AML-193 (cell line): ENCODE measurements around the gene LRP1B.
"Not testable (repeated sequence)": the region's sequence is repeated elsewhere in the genome, so short reads cannot be mapped to it uniquely, and the experiment has no call there.

Experiments used
- DNase-seq, 2 experiments: peaks; one replicate each; lab custom pipeline; 2025; lab: John Stamatoyannopoulos, UW

Gene LRP1B

GRCh38 chr2:141021109-141021508 is 1109.7 kb downstream of the LRP1B start:
- DNase-seq, result no peak

GRCh38 chr2:141020346-141020745 is 1110.5 kb downstream of the LRP1B start:
- no peak for DNase-seq

- DNase-seq, result no peak
Observed at GRCh38 chr2:141015341-141016047, 1115.3 kb downstream of the LRP1B start.

GRCh38 chr2:141003967-141004657 is 1126.7 kb downstream of the LRP1B start:
- no peak for DNase-seq

GRCh38 chr2:141001750-141002149 is 1129.1 kb downstream of the LRP1B start:
- no peak for DNase-seq

- DNase-seq, result no peak
Observed at GRCh38 chr2:140998577-140998976, 1132.2 kb downstream of the LRP1B start.

GRCh38 chr2:140998017-140998416 is 1132.8 kb downstream of the LRP1B start:
- DNase-seq, result no peak

- DNase-seq, result no peak
Observed at GRCh38 chr2:140994856-140995255, 1136.0 kb downstream of the LRP1B start.

- DNase-seq, result no peak
Observed at GRCh38 chr2:140990416-140990815, 1140.4 kb downstream of the LRP1B start.

GRCh38 chr2:140988597-140988996 is 1142.2 kb downstream of the LRP1B start:
- DNase-seq, result no peak

- no peak for DNase-seq
Observed at GRCh38 chr2:140986456-140986855, 1144.4 kb downstream of the LRP1B start.

- DNase-seq, result peak; percentile 53 to 64
Observed at GRCh38 chr2:140975237-140975636, 1155.6 kb downstream of the LRP1B start.

GRCh38 chr2:140972724-140973123 is 1158.1 kb downstream of the LRP1B start:
- no peak for DNase-seq

GRCh38 chr2:140964324-140964723 is 1166.5 kb downstream of the LRP1B start:
- DNase-seq, result not testable (repeated sequence)

GRCh38 chr2:140949932-140950331 is 1180.9 kb downstream of the LRP1B start:
- no peak for DNase-seq

GRCh38 chr2:140947236-140947635 is 1183.6 kb downstream of the LRP1B start:
- DNase-seq, result no peak

GRCh38 chr2:140943867-140944266 is 1186.9 kb downstream of the LRP1B start:
- no peak for DNase-seq

GRCh38 chr2:140942284-140942683 is 1188.5 kb downstream of the LRP1B start:
- DNase-seq, result no peak

GRCh38 chr2:140929849-140930248 is 1201.0 kb downstream of the LRP1B start:
- no peak for DNase-seq

GRCh38 chr2:140918426-140918825 is 1212.4 kb downstream of the LRP1B start:
- no peak for DNase-seq

- DNase-seq, result no peak
Observed at GRCh38 chr2:140916410-140916809, 1214.4 kb downstream of the LRP1B start.

GRCh38 chr2:140910683-140911082 is 1220.1 kb downstream of the LRP1B start:
- DNase-seq, result no peak

- DNase-seq, result no peak
Observed at GRCh38 chr2:140905083-140905781, 1225.6 kb downstream of the LRP1B start.
